Hepatic stellate cell (primary cell): ENCODE results near the gene POLR3E.
"Not testable (repeated sequence)": the region's sequence is repeated elsewhere in the genome, so short reads cannot be mapped to it uniquely, and the experiment has no call there.

Experiments
- DNase-seq: peaks from one replicate; pipeline ENCODE4 v3.0.0; 2011; ENCODE audit warnings: low spot score

POLR3E gene

GRCh38 chr16:22335668-22336246 is 38.5 kb downstream of the POLR3E start:
- DNase-seq: no peak

- no peak for DNase-seq
These were observed 39.4 kb downstream of the POLR3E start for GRCh38 chr16:22336581-22336980.

- DNase-seq: no peak
These were observed 39.8 kb downstream of the POLR3E start for GRCh38 chr16:22337045-22337444.

GRCh38 chr16:22337849-22338635 is 40.8 kb downstream of the POLR3E start:
- DNase-seq: no peak

- no peak for DNase-seq
These were observed 43.7 kb downstream of the POLR3E start for GRCh38 chr16:22340945-22341344.

GRCh38 chr16:22342082-22342481 is 44.9 kb downstream of the POLR3E start:
- DNase-seq: no peak

GRCh38 chr16:22346483-22346882 is 49.3 kb downstream of the POLR3E start:
- DNase-seq: no peak

- no peak for DNase-seq
These were observed 50.1 kb downstream of the POLR3E start for GRCh38 chr16:22347100-22347820.

- no peak for DNase-seq
These were observed 51.1 kb downstream of the POLR3E start for GRCh38 chr16:22348291-22348690.

- not testable (repeated sequence) for DNase-seq
These were observed 53.8 kb downstream of the POLR3E start for GRCh38 chr16:22351017-22351416.

- DNase-seq: no peak
These were observed 54.9 kb downstream of the POLR3E start for GRCh38 chr16:22352140-22352539.

- no peak for DNase-seq
These were observed 55.5 kb downstream of the POLR3E start for GRCh38 chr16:22352723-22353122.

- DNase-seq: peak; percentile 26
These were observed 56.1 kb downstream of the POLR3E start for GRCh38 chr16:22353191-22353919.

GRCh38 chr16:22353933-22354541 is 56.8 kb downstream of the POLR3E start:
- DNase-seq: no peak

GRCh38 chr16:22355487-22355908 is 58.3 kb downstream of the POLR3E start:
- DNase-seq: no peak

- no peak for DNase-seq
These were observed 59.9 kb downstream of the POLR3E start for GRCh38 chr16:22356930-22357634.

- DNase-seq: no peak
These were observed 60.4 kb downstream of the POLR3E start for GRCh38 chr16:22357635-22357971.

GRCh38 chr16:22358000-22358399 is 60.8 kb downstream of the POLR3E start:
- no peak for DNase-seq

GRCh38 chr16:22359679-22360078 is 62.5 kb downstream of the POLR3E start:
- no peak for DNase-seq

- no peak for DNase-seq
These were observed 63.9 kb downstream of the POLR3E start for GRCh38 chr16:22360963-22361659.

- no peak for DNase-seq
These were observed 67.0 kb downstream of the POLR3E start for GRCh38 chr16:22364241-22364640.
